ENCODE results near the gene OGFOD3.

Gene OGFOD3

DNA sequence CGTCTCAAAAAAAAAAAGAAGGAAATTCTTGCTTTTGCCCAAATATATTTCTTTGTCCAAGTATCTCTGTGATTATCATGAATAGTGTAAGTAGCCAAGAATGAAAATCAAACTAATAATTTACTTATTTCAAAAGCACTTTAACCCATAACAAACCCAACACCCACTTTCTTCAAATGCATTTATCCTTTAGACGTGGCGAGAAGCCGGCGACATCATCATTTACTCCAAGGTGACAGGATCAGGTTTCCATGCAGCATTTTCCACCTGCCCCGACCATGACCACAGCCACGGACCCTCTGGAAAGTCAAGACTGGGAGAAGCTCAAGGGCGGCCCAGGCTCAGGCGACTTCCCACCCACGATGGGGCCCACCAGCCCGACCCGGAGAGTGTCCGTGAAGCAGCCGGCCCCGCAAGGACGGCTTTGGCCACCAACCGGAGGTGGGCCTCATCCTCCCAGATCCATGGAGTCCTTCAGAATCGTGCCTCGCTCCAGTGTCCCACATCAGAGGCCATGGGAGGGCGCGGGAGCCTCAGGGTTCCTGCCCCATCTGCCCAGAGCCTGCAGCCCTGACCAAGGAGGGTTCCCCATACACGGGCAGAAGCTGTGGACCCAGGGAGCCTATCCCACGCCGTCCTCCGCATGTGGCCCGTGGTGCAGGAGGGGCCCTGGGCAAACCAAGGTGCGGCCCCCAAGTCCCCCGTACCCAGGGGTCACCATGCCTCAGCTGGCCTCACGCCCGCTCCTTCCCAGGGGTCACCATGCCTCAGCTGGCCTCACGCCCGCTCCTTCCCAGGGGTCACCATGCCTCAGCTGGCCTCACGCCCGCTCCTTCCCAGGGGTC lies 28.1 kb downstream of the OGFOD3 start:
- TF ChIP-seq, protein P1, sequence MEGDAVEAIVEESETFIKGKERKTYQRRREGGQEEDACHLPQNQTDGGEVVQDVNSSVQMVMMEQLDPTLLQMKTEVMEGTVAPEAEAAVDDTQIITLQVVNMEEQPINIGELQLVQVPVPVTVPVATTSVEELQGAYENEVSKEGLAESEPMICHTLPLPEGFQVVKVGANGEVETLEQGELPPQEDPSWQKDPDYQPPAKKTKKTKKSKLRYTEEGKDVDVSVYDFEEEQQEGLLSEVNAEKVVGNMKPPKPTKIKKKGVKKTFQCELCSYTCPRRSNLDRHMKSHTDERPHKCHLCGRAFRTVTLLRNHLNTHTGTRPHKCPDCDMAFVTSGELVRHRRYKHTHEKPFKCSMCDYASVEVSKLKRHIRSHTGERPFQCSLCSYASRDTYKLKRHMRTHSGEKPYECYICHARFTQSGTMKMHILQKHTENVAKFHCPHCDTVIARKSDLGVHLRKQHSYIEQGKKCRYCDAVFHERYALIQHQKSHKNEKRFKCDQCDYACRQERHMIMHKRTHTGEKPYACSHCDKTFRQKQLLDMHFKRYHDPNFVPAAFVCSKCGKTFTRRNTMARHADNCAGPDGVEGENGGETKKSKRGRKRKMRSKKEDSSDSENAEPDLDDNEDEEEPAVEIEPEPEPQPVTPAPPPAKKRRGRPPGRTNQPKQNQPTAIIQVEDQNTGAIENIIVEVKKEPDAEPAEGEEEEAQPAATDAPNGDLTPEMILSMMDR (IDR thresholded peaks at IDR 0.05; ENCODE audit: control extremely low read depth, extremely low read depth, low read depth, missing control alignments), result no peak
- POLR2A ChIA-PET, result no interaction called here
- CTCF ChIA-PET, result interaction anchor here (0.9 kb wide), 1 partner anchor 17 kb away, joined by 3 read pairs; no protein-coding TSS in a partner anchor
- no peak for DNase-seq (ENCODE audit: extremely low spot score)

DNA sequence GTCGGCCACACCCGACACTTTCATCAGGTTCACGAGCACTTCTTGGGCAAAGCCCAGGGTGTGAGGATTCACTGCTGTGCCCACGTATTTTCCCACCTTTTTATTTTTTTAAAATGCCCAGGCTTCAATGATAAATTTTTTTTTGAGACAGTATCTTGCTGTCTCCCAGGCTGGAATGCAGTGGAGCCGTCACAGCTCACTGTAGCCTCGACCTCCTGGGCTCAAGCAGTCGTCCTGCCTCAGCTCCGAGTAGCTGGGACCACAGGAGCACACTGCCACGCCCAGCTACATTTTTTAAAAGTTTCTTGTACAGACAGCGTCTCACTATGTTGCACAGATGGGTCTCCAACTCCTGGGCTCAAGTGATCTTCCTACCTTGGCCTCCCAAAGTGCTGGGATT lies 29.0 kb downstream of the OGFOD3 start:
- TF ChIP-seq, protein P1 (IDR thresholded peaks at IDR 0.05; ENCODE audit: control extremely low read depth, extremely low read depth, low read depth, missing control alignments), result no peak
- no peak for DNase-seq (ENCODE audit: extremely low spot score)
- POLR2A ChIA-PET, result no interaction called here
- CTCF ChIA-PET, result no interaction called here

DNA sequence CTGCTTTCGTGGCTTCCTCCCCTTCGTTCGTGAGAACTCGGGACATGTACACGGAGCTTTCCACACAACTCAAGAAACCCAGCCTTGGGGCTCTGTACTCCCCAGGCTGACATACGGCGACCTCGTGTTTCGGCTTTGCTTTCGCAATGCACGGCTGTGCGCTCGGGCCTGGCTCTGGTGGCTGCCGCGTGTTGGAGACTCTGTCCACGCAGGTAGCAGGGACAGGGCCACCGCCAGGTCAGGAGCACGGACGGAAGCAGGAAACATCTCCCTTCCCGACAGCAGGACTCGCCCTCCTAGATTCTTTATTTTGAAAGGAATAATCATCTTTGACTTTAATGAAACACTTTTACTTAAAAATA lies 29.5 kb downstream of the OGFOD3 start:
- no peak for DNase-seq (ENCODE audit: extremely low spot score)
- CTCF ChIA-PET, result no interaction called here
- POLR2A ChIA-PET, result no interaction called here
- TF ChIP-seq, protein P1 (IDR thresholded peaks at IDR 0.05; ENCODE audit: control extremely low read depth, extremely low read depth, low read depth, missing control alignments), result no peak

DNA sequence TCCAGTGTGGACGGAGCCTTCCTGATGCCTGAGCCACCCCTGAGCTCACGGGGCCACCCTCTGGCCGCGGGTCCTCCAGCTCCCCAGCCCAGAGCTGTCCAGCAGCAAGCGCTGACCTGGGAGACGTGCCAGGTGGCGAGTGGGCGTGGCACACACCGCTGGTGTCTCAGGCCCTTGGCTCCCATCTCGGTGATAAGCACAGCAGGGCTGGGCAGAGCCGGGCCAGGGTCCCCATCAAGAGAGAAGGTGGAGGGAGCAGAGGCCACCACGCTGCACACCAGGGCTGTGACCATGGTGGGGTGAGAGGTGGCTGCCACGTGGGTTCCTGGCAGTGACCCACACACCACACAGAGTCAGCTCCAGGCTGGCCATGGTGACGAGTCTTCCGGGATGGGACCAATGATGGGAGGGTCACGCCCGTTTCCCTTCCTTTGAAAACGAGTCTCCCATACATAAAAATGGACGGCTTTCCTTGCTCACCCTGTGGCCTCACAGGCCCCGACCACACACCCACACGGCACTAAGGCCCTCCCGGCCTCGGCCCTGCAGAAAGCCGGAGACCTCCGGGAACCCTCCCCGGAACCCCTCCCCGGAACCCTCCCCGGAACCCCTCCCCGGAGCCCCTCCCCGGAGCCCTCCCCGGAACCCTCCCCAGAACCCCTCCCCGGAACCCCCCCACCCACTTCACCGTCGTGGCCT lies 30.0 kb downstream of the OGFOD3 start:
- ChIA-PET CTCF (interaction anchor here (1.1 kb wide), 1 partner anchor 21 kb away, joined by 3 read pairs; no protein-coding TSS in a partner anchor), POLR2A (no interaction called here)
- TF ChIP-seq, protein P1 (IDR thresholded peaks at IDR 0.05; ENCODE audit: control extremely low read depth, extremely low read depth, low read depth, missing control alignments), result no peak
- no peak for DNase-seq (ENCODE audit: extremely low spot score)

DNA sequence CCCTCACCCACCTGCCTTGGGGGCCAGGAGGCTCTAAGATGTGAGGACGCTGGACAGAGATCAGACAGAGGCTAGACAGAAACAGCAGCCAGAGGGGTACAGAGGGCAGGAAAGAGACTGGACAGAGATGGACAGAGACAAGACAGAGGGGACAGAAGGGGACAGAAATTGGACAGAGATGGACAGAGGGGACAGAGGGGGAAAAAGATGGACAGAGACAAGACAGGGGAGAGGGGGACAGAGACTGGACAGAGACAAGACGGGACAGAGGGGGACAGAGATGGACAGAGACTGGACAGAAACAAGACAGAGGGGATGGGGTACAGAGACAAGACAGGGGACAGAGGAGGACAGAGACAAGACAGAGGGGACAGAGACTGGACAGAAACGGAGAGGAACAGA lies 30.7 kb downstream of the OGFOD3 start:
- ChIA-PET POLR2A (no interaction called here), CTCF (interaction anchor here (1.1 kb wide), 1 partner anchor 22 kb away, joined by 3 read pairs; no protein-coding TSS in a partner anchor)
- TF ChIP-seq, protein P1 (IDR thresholded peaks at IDR 0.05; ENCODE audit: control extremely low read depth, extremely low read depth, low read depth, missing control alignments), result no peak
- no peak for DNase-seq (ENCODE audit: extremely low spot score)

GRCh38 chr17:82386881-82387704 lies 31.3 kb downstream of the OGFOD3 start:
- DNase-seq (ENCODE audit: extremely low spot score), result no peak
- ChIA-PET POLR2A (no interaction called here), CTCF (no interaction called here)
- TF ChIP-seq, protein P1 (IDR thresholded peaks at IDR 0.05; ENCODE audit: control extremely low read depth, extremely low read depth, low read depth, missing control alignments), result no peak
